Karpas-422 (cell line): Measurements from ENCODE around the gene GALNT17. TPM values are rescaled to one million over a fixed set of nuclear protein-coding genes. Genes with fewer than 3 reads are reported as not detected.

ENCODE experiments used
- DNase-seq: peaks from one replicate; pipeline ENCODE4 v3.0.0-alpha.2; 2015
- H2AFZ ChIP-seq: fragments of 200-600 bp; sonication (generic); 2 replicates; pipeline ENCODE4 v1.6.1; 2014; ENCODE audit warnings: antibody characterized with exemption, low read length, mixed read lengths
- H3K27ac ChIP-seq: fragments of 200-600 bp; sonication (generic); 2 replicates; pipeline ENCODE4 v1.5.1; 2014; ENCODE audit warnings: mild to moderate bottlenecking, low read length, moderate library complexity
- H3K27me3 ChIP-seq: fragments of 200-600 bp; sonication (generic); 2 replicates; pipeline ENCODE4 v1.6.1; 2014; ENCODE audit warnings: low read length, mixed read lengths
- H3K36me3 ChIP-seq: fragments of 200-600 bp; sonication (generic); 2 replicates; pipeline ENCODE4 v1.6.1; 2014; ENCODE audit warnings: low read length, mixed read lengths; ENCODE audit not compliant: insufficient read depth
- H3K4me1 ChIP-seq: fragments of 200-600 bp; sonication (generic); 2 replicates; pipeline ENCODE4 v1.6.1; 2014; ENCODE audit warnings: mild to moderate bottlenecking, low read length, mixed read lengths
- H3K4me2 ChIP-seq: fragments of 200-600 bp; sonication (generic); 2 replicates; pipeline ENCODE4 v1.6.1; 2014; ENCODE audit warnings: low read length, low read depth, mild to moderate bottlenecking; ENCODE audit not compliant: poor library complexity, severe bottlenecking
- H3K4me3 ChIP-seq: fragments of 200-600 bp; sonication (generic); 2 replicates; pipeline ENCODE4 v1.5.1; 2014; ENCODE audit warnings: mild to moderate bottlenecking, antibody characterized with exemption, low read length, mixed read lengths
- H3K79me2 ChIP-seq: fragments of 200-600 bp; sonication (generic); 2 replicates; pipeline ENCODE4 v1.6.1; 2014; ENCODE audit warnings: mild to moderate bottlenecking, low read length, mixed read lengths
- H3K9ac ChIP-seq: fragments of 200-600 bp; sonication (generic); 2 replicates; pipeline ENCODE4 v1.6.0; 2014; ENCODE audit warnings: low read length
- H3K9me2 ChIP-seq: fragments of 200-600 bp; sonication (generic), shearing (Covaris generic); replicated peaks from 2 replicates; pipeline ENCODE4 v1.6.0; 2014; ENCODE audit warnings: mild to moderate bottlenecking, low read length, moderate library complexity; ENCODE audit not compliant: insufficient read depth
- H3K9me3 ChIP-seq: fragments of 300-700, 200-600 bp; sonication (generic); 2 replicates; pipeline ENCODE4 v1.6.1; 2014; ENCODE audit warnings: low read length, mixed read lengths
- H4K20me1 ChIP-seq: fragments of 200-600 bp; sonication (generic); 2 replicates; pipeline ENCODE4 v1.6.1; 2014; ENCODE audit warnings: mild to moderate bottlenecking, antibody characterized with exemption, low read length, low read depth; ENCODE audit not compliant: insufficient read depth
- total RNA-seq: library from RNA; depleted of rRNA; stranded (reverse); fragments of >200 nt; shearing (Covaris generic); gene quantifications from 2 replicates; pipeline ENCODE4 v1.2.3, GENCODE V29; 2014; ENCODE audit warnings: low replicate concordance

Gene GALNT17
- total RNA-seq, 1 experiment from 2014 or later: not detected

GRCh38 chr7:71710442-71710841 is 578.5 kb downstream of the GALNT17 start:
- Histone ChIP-seq H3K36me3 (no peaks in the 10 kb centered on the region), H4K20me1 (no peaks in the 10 kb centered on the region), H3K9me3 (no peaks in the 10 kb centered on the region; the same call in 1 of the 2 replicates), H3K4me3 (no peak overlapping the region), H3K27me3 (no peaks in the 10 kb centered on the region), H3K9ac (no peak overlapping the region), H3K9me2 (no peaks in the 10 kb centered on the region), H3K79me2 (no peaks in the 10 kb centered on the region), H3K4me1 (peaks cover 18% of the 10 kb centered on the region), H3K4me2 (no peak overlapping the region), H3K27ac (no peak overlapping the region), H2AFZ (no peak overlapping the region)
- DNase-seq: no peak

GRCh38 chr7:71712653-71713180 is 580.8 kb downstream of the GALNT17 start:
- DNase-seq: no peak
- no peaks in the 10 kb centered on the region for H3K9me2 ChIP-seq
- H3K4me2 ChIP-seq: no peak overlapping the region
- no peak overlapping the region for H2AFZ ChIP-seq
- H3K27me3 ChIP-seq: no peaks in the 10 kb centered on the region
- no peaks in the 10 kb centered on the region for H3K4me1 ChIP-seq
- no peaks in the 10 kb centered on the region for H4K20me1 ChIP-seq
- no peak overlapping the region for H3K27ac ChIP-seq
- H3K9me3 ChIP-seq: no peaks in the 10 kb centered on the region; the same call in 1 of the 2 replicates
- no peak overlapping the region for H3K4me3 ChIP-seq
- no peaks in the 10 kb centered on the region for H3K79me2 ChIP-seq
- no peak overlapping the region for H3K9ac ChIP-seq
- H3K36me3 ChIP-seq: no peaks in the 10 kb centered on the region

- no peaks in the 10 kb centered on the region for H3K9me2 ChIP-seq
- H3K27me3 ChIP-seq: no peaks in the 10 kb centered on the region; the same call in 1 of the 2 replicates
Measured at GRCh38 chr7:71716690-71717089, 584.7 kb downstream of the GALNT17 start.

GRCh38 chr7:71718563-71718962 is 586.6 kb downstream of the GALNT17 start:
- H3K79me2 ChIP-seq: no peaks in the 10 kb centered on the region
- no peak overlapping the region for H3K4me2 ChIP-seq
- no peak overlapping the region for H3K4me3 ChIP-seq
- H3K4me1 ChIP-seq: no peaks in the 10 kb centered on the region
- H3K9ac ChIP-seq: no peak overlapping the region
- H3K27ac ChIP-seq: no peak overlapping the region
- H2AFZ ChIP-seq: no peak overlapping the region
- no peaks in the 10 kb centered on the region for H3K9me2 ChIP-seq
- H3K9me3 ChIP-seq: no peaks in the 10 kb centered on the region
- H4K20me1 ChIP-seq: no peaks in the 10 kb centered on the region
- H3K27me3 ChIP-seq: no peaks in the 10 kb centered on the region; the same call in 1 of the 2 replicates
- no peak for DNase-seq
- no peaks in the 10 kb centered on the region for H3K36me3 ChIP-seq

More at GRCh38 chr7:71716690-71717089, 584.7 kb downstream of the GALNT17 start:
- no peaks in the 10 kb centered on the region for H4K20me1 ChIP-seq
- H3K4me2 ChIP-seq: no peak overlapping the region
- no peaks in the 10 kb centered on the region for H3K79me2 ChIP-seq
- no peak overlapping the region for H2AFZ ChIP-seq
- no peaks in the 10 kb centered on the region for H3K4me1 ChIP-seq
- no peak overlapping the region for H3K27ac ChIP-seq
- no peak overlapping the region for H3K4me3 ChIP-seq
- H3K9ac ChIP-seq: no peak overlapping the region
- DNase-seq: no peak
- no peaks in the 10 kb centered on the region for H3K36me3 ChIP-seq
- H3K9me3 ChIP-seq: no peaks in the 10 kb centered on the region

GRCh38 chr7:71721742-71722141 is 589.8 kb downstream of the GALNT17 start:
- no peaks in the 10 kb centered on the region for H3K9me2 ChIP-seq
- no peaks in the 10 kb centered on the region for H3K4me1 ChIP-seq
- H3K4me2 ChIP-seq: no peak overlapping the region

GRCh38 chr7:71723859-71724258 is 591.9 kb downstream of the GALNT17 start:
- H3K9me2 ChIP-seq: no peaks in the 10 kb centered on the region
- no peaks in the 10 kb centered on the region for H3K79me2 ChIP-seq
- no peak overlapping the region for H3K9ac ChIP-seq
- no peaks in the 10 kb centered on the region for H3K9me3 ChIP-seq
- H3K36me3 ChIP-seq: no peaks in the 10 kb centered on the region
- DNase-seq: no peak
- H2AFZ ChIP-seq: no peak overlapping the region
- H3K4me2 ChIP-seq: no peak overlapping the region
- no peaks in the 10 kb centered on the region for H4K20me1 ChIP-seq
- no peak overlapping the region for H3K27ac ChIP-seq
- H3K4me3 ChIP-seq: no peak overlapping the region
- H3K4me1 ChIP-seq: no peaks in the 10 kb centered on the region
- H3K27me3 ChIP-seq: no peaks in the 10 kb centered on the region; the same call in 1 of the 2 replicates

More at GRCh38 chr7:71721742-71722141, 589.8 kb downstream of the GALNT17 start:
- Histone ChIP-seq H4K20me1 (no peaks in the 10 kb centered on the region), H3K27ac (no peak overlapping the region), H3K9ac (no peak overlapping the region), H3K4me3 (no peak overlapping the region), H3K27me3 (no peaks in the 10 kb centered on the region; the same call in 1 of the 2 replicates), H3K79me2 (no peaks in the 10 kb centered on the region), H3K9me3 (no peaks in the 10 kb centered on the region), H3K36me3 (no peaks in the 10 kb centered on the region), H2AFZ (no peak overlapping the region)
- DNase-seq: no peak

GRCh38 chr7:71727347-71727746 is 595.4 kb downstream of the GALNT17 start:
- Histone ChIP-seq H3K9ac (no peak overlapping the region), H3K4me1 (no peaks in the 10 kb centered on the region), H3K9me3 (no peaks in the 10 kb centered on the region), H3K9me2 (no peaks in the 10 kb centered on the region), H3K79me2 (no peaks in the 10 kb centered on the region), H3K36me3 (no peaks in the 10 kb centered on the region), H3K27me3 (no peaks in the 10 kb centered on the region), H3K27ac (no peak overlapping the region), H3K4me3 (no peak overlapping the region), H4K20me1 (no peaks in the 10 kb centered on the region), H2AFZ (no peak overlapping the region), H3K4me2 (no peak overlapping the region)
- DNase-seq: no peak

- no peaks in the 10 kb centered on the region for H3K4me1 ChIP-seq
- no peaks in the 10 kb centered on the region for H3K36me3 ChIP-seq
- H3K9ac ChIP-seq: no peak overlapping the region
- H3K9me2 ChIP-seq: no peaks in the 10 kb centered on the region
- H3K27ac ChIP-seq: no peak overlapping the region
- H3K27me3 ChIP-seq: no peaks in the 10 kb centered on the region
- no peaks in the 10 kb centered on the region for H4K20me1 ChIP-seq
- H3K9me3 ChIP-seq: no peaks in the 10 kb centered on the region
- DNase-seq: no peak
- no peaks in the 10 kb centered on the region for H3K79me2 ChIP-seq
- no peak overlapping the region for H3K4me2 ChIP-seq
- H3K4me3 ChIP-seq: no peak overlapping the region
- no peak overlapping the region for H2AFZ ChIP-seq
Measured at GRCh38 chr7:71731740-71732139, 599.8 kb downstream of the GALNT17 start.
